Activated CD8-positive, alpha-beta T cell treated with anti-CD3 and anti-CD28 coated beads for 36 hours (primary cell): Measurements from ENCODE around the gene C2CD4C. TPM values are rescaled to one million over a fixed set of nuclear protein-coding genes. Genes with fewer than 3 reads are reported as not detected.
"Not testable (repeated sequence)": the region's sequence is repeated elsewhere in the genome, so short reads cannot be mapped to it uniquely, and the experiment has no call there.

Source experiments
- ATAC-seq: fragments of 200-7000 bp; cut with Tn5 transposase; one replicate; pipeline ENCODE4 v1.10.0; 2021; ENCODE audit warnings: mild to moderate bottlenecking, moderate library complexity
- CTCF ChIA-PET: fragments of 350-600 bp; sonication (Branson Sonifier 250); formaldehyde crosslinking; loops from one replicate; lab custom pipeline; 2021; ENCODE audit warnings: antibody characterized with exemption; lab: Charles Lee
- POLR2A ChIA-PET: fragments of 350-600 bp; sonication (Branson Sonifier 250); formaldehyde crosslinking; loops from one replicate; lab custom pipeline; 2021; ENCODE audit warnings: antibody characterized with exemption; lab: Charles Lee
- DNase-seq: peaks from one replicate; pipeline ENCODE4 v3.0.0-alpha.2; 2020
- H3K27ac Mint-ChIP-seq: one replicate; pipeline ENCODE4 v1.8.0; 2021; ENCODE audit warnings: mild to moderate bottlenecking, mixed read lengths
- H3K27me3 Mint-ChIP-seq: one replicate; pipeline ENCODE4 v1.8.0; 2021; ENCODE audit warnings: mixed read lengths
- H3K36me3 Mint-ChIP-seq: one replicate; pipeline ENCODE4 v1.8.0; 2021; ENCODE audit warnings: low read depth, mixed read lengths
- H3K4me1 Mint-ChIP-seq: one replicate; pipeline ENCODE4 v1.8.0; 2021; ENCODE audit warnings: low read depth, mixed read lengths
- H3K4me3 Mint-ChIP-seq: one replicate; pipeline ENCODE4 v1.8.0; 2021; ENCODE audit warnings: mild to moderate bottlenecking, moderate library complexity, mixed read lengths
- H3K9me3 Mint-ChIP-seq: one replicate; pipeline ENCODE4 v1.8.0; 2021; ENCODE audit warnings: mixed read lengths
- CTCF ChIP-seq: fragments of 200-600 bp; IDR thresholded peaks from one replicate; pipeline ENCODE4 v1.8.0; 2022; ENCODE audit warnings: antibody characterized with exemption, mild to moderate bottlenecking
- intact Hi-C: fragments of 100-400 bp; cut with micrococcal nuclease; formaldehyde crosslinking; loops from one replicate; pipeline ENCODE4 v1.10.0; 2022
- total RNA-seq, 2 experiments: library from RNA; stranded (reverse); gene quantifications; one replicate each; pipeline ENCODE4 v1.2.3, GENCODE V29; 2021

Gene C2CD4C
- total RNA-seq, 2 experiments from 2014 or later: 0.13 to 0.25 TPM

GRCh38 chr19:397941-398706, 10.8 kb downstream of the C2CD4C start:
- no peak for ATAC-seq

DNA sequence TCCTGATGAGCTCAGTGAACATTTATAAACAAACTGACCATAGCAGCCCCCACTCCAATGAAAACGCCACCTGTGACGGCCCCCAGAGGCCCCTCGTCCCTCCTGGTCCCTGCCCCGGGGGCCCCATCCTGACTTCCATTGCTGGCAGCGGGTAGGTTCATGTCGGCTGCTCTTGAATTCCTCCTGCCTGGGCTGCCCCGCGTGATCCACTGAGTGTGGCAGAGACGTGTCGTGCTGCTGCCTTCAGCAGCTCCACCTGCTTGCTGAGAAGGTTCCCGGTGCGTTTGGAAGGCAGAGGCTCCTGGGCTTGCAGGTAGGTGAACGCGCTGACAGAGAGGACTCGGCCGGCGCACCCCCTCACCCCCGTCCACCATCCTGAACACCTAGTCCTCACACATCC, 11.6 kb downstream of the C2CD4C start:
- CTCF ChIA-PET: interaction anchor here (1.5 kb wide), 1 partner anchor 113 kb away, joined by 3 read pairs; no protein-coding TSS in a partner anchor
- no peak for TF ChIP-seq CTCF
- intact Hi-C loops: no loop called here

More at GRCh38 chr19:397941-398706, 10.8 kb downstream of the C2CD4C start:
- ChIA-PET POLR2A (no interaction called here), CTCF (no interaction called here)
- Mint-ChIP-seq H3K4me3 (no peak overlapping the region), H3K9me3 (peaks cover 13% of the 10 kb centered on the region), H3K27me3 (peaks cover 6% of the 10 kb centered on the region), H3K36me3 (peaks cover 2% of the 10 kb centered on the region), H3K27ac (no peak overlapping the region), H3K4me1 (peaks cover 6% of the 10 kb centered on the region)
- intact Hi-C loops: no loop called here
- no peak for DNase-seq
- no peak for TF ChIP-seq CTCF

DNA sequence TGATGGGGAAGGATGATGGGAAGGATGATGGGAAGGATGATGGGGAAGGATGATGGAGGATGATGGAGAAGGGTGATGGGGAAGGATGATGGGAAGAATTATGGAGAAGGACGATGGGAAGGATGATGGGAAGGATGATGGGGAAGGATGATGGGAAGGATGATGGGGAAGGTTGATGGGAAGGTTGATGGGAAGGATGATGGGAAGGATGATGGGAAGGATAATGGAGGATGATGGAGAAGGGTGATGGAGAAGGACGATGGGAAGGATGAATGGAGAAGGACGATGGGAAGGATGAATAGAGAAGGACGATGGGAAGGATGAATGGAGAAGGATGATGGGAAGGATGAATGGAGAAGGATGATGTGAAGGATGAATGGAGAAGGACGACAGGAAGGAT, 13.5 kb downstream of the C2CD4C start:
- Mint-ChIP-seq H3K27me3 (no peaks in the 10 kb centered on the region), H3K4me3 (no peak overlapping the region), H3K27ac (no peak overlapping the region), H3K4me1 (peaks cover 18% of the 10 kb centered on the region), H3K36me3 (peaks cover 3% of the 10 kb centered on the region), H3K9me3 (peaks cover 18% of the 10 kb centered on the region)
- no peak for TF ChIP-seq CTCF
- ATAC-seq: no peak
- no peak for DNase-seq
- ChIA-PET POLR2A (no interaction called here), CTCF (no interaction called here)
- intact Hi-C loops: no loop called here

More for the DNA sequence above, 11.6 kb downstream of the C2CD4C start:
- Mint-ChIP-seq H3K4me1 (peaks cover 14% of the 10 kb centered on the region), H3K9me3 (peaks cover 18% of the 10 kb centered on the region), H3K27ac (no peak overlapping the region), H3K27me3 (peaks cover 2% of the 10 kb centered on the region), H3K4me3 (no peak overlapping the region), H3K36me3 (peaks cover 3% of the 10 kb centered on the region)
- DNase-seq (no peak), ATAC-seq (no peak)
- POLR2A ChIA-PET: interaction anchor here (0.6 to 1.4 kb wide), 2 partner anchors 13 to 14 kb away, joined by 3 to 4 read pairs; no protein-coding TSS in a partner anchor

GRCh38 chr19:394857-395256, 14.1 kb downstream of the C2CD4C start:
- H3K4me3 Mint-ChIP-seq, DNase-seq, CTCF ChIA-PET, H3K27me3 Mint-ChIP-seq, intact Hi-C loops, POLR2A ChIA-PET, H3K27ac Mint-ChIP-seq, ATAC-seq, H3K36me3 Mint-ChIP-seq: not testable (repeated sequence)
- peaks cover 18% of the 10 kb centered on the region for H3K9me3 Mint-ChIP-seq
- H3K4me1 Mint-ChIP-seq: peaks cover 18% of the 10 kb centered on the region

- H3K36me3 Mint-ChIP-seq, intact Hi-C loops, CTCF ChIA-PET, DNase-seq, H3K4me3 Mint-ChIP-seq, H3K27me3 Mint-ChIP-seq, POLR2A ChIA-PET, ATAC-seq: not testable (repeated sequence)
- Mint-ChIP-seq H3K9me3 (peaks cover 18% of the 10 kb centered on the region), H3K4me1 (peaks cover 18% of the 10 kb centered on the region), H3K27ac (peak overlapping the region; percentile 47)
Measured at GRCh38 chr19:393560-393959, 15.4 kb downstream of the C2CD4C start.

DNA sequence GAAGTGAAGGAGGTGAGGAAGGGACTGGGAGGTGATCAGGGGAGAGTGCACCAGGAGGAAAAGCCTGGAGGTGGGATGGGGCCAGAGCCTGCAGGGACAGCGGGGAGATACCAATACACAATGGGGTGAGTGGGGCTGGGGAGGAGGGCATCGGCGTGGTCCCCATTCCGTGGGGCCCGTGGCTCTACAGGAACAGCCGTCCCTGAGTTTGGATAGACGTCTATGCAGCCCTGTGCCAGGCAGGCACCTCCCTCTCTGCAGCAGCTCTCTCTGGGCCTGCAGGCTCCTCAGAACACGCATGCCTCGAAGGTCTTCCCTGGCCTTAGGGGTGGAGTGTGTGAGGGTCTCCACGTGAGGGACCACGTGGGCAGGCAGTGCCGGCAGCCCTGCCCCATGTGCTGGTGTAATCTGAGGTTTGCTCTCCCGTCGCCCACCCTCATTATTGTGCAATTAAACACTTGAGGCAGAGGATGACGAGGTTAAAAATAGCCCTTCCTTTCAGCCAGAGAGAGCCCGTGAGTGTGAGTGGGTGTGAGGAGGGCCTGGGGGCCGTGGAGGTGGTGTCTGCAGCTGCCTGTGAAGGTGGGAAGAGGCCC, 16.5 kb downstream of the C2CD4C start:
- Mint-ChIP-seq H3K36me3 (peaks cover 3% of the 10 kb centered on the region), H3K4me1 (peaks cover 18% of the 10 kb centered on the region), H3K27ac (peak overlapping the region; percentile 47), H3K27me3 (peaks cover 13% of the 10 kb centered on the region), H3K9me3 (peaks cover 18% of the 10 kb centered on the region), H3K4me3 (no peak overlapping the region)
- DNase-seq (peak; percentile 31), ATAC-seq (peak; percentile 15)
- ChIA-PET POLR2A (no interaction called here), CTCF (no interaction called here)
- intact Hi-C loops: no loop called here
- no peak for TF ChIP-seq CTCF
